Fibroblast of the aortic adventitia (primary cell): ENCODE results near the gene NUMA1. TPM values are rescaled to one million over a fixed set of nuclear protein-coding genes. Genes with fewer than 3 reads are reported as not detected.

Experiments used
- DNase-seq: peaks from one replicate; pipeline ENCODE4 v3.0.0-alpha.2; 2010; ENCODE audit warnings: low read depth
- H3K4me3 ChIP-seq: 2 replicates; pipeline ENCODE4 v1.5.1; 2011; ENCODE audit warnings: low read depth, mild to moderate bottlenecking, control low read depth, low read length, moderate library complexity
- CTCF ChIP-seq: IDR thresholded peaks from 2 replicates; pipeline ENCODE4 v1.5.1; 2011; ENCODE audit warnings: mild to moderate bottlenecking, low read length, control low read depth, inconsistent platforms; ENCODE audit not compliant: insufficient read depth
- total RNA-seq: library from RNA; depleted of rRNA; stranded (reverse); fragments of >200 nt; gene quantifications from 2 replicates; pipeline ENCODE4 v1.2.3, GENCODE V29; 2012; ENCODE audit warnings: low replicate concordance

NUMA1 gene
- total RNA-seq, 1 donor = 134 TPM

GRCh38 chr11:72069200-72069599 is 11.1 kb downstream of the NUMA1 start:
- peak overlapping the region; percentile 37 for H3K4me3 ChIP-seq
- no peak for DNase-seq
- TF ChIP-seq CTCF = no peak

- no peak for DNase-seq
- H3K4me3 ChIP-seq = no peak overlapping the region
- no peak for TF ChIP-seq CTCF
Observed at GRCh38 chr11:72067676-72068075, 12.7 kb downstream of the NUMA1 start.

GRCh38 chr11:72067266-72067665 is 13.1 kb downstream of the NUMA1 start:
- no peak for TF ChIP-seq CTCF
- no peak for DNase-seq
- H3K4me3 ChIP-seq = no peak overlapping the region

- no peak overlapping the region for H3K4me3 ChIP-seq
- TF ChIP-seq CTCF = no peak
- DNase-seq = no peak
Observed at GRCh38 chr11:72066855-72067254, 13.5 kb downstream of the NUMA1 start.

- no peak overlapping the region for H3K4me3 ChIP-seq
- no peak for DNase-seq
- no peak for TF ChIP-seq CTCF
Observed at GRCh38 chr11:72061739-72062396, 18.5 kb downstream of the NUMA1 start.

GRCh38 chr11:72058416-72059034 is 21.8 kb downstream of the NUMA1 start:
- peak; percentile 18 for DNase-seq
- no peak overlapping the region for H3K4me3 ChIP-seq
- no peak for TF ChIP-seq CTCF
